Brain microvascular endothelial cell (primary cell): ENCODE measurements around the gene MT1F.
"Not testable (repeated sequence)": the region's sequence is repeated elsewhere in the genome, so short reads cannot be mapped to it uniquely, and the experiment has no call there.

Experiments
- DNase-seq: peaks from one replicate; pipeline ENCODE4 v3.0.0-alpha.2; 2020
- H3K27ac ChIP-seq: fragments of 250-450 bp; sonication (Bioruptor Pico); 2 replicates; pipeline ENCODE4 v1.5.1; 2020; ENCODE audit warnings: mild to moderate bottlenecking, moderate library complexity
- H3K27me3 ChIP-seq: fragments of 250-450 bp; sonication (Bioruptor Pico); replicated peaks from 2 replicates; pipeline ENCODE4 v1.5.1; 2020; ENCODE audit warnings: mild to moderate bottlenecking
- H3K36me3 ChIP-seq: fragments of 250-450 bp; sonication (Bioruptor Pico); replicated peaks from 2 replicates; pipeline ENCODE4 v1.5.1; 2020; ENCODE audit warnings: mild to moderate bottlenecking
- H3K4me3 ChIP-seq: 2 replicates; pipeline ENCODE4 v1.5.1; 2011; ENCODE audit warnings: low read depth, mild to moderate bottlenecking, control low read depth, low read length, moderate library complexity
- in situ Hi-C: cut with HindIII; loops from 2 replicates; pipeline ENCODE4 v1.10.0; 2017; ENCODE audit warnings: low sequenced_read_pairs, low pct_ligation_motif_present
- TF ChIP-seq, protein P1 (sequence below): IDR thresholded peaks from 2 replicates; pipeline ENCODE4 v1.5.1; 2011; ENCODE audit warnings: low read depth, mild to moderate bottlenecking, moderate library complexity, low read length, control low read depth, inconsistent platforms; ENCODE audit errors: missing control alignments

MT1F gene

GRCh38 chr16:56653218-56653617 lies 4.5 kb upstream of the MT1F start:
- no peak for DNase-seq
- Histone ChIP-seq H3K27ac (no peak overlapping the region), H3K27me3 (peaks cover 8% of the 10 kb centered on the region), H3K4me3 (no peak overlapping the region), H3K36me3 (no peaks in the 10 kb centered on the region)
- in situ Hi-C loops, result no loop called here
- TF ChIP-seq, protein P1, sequence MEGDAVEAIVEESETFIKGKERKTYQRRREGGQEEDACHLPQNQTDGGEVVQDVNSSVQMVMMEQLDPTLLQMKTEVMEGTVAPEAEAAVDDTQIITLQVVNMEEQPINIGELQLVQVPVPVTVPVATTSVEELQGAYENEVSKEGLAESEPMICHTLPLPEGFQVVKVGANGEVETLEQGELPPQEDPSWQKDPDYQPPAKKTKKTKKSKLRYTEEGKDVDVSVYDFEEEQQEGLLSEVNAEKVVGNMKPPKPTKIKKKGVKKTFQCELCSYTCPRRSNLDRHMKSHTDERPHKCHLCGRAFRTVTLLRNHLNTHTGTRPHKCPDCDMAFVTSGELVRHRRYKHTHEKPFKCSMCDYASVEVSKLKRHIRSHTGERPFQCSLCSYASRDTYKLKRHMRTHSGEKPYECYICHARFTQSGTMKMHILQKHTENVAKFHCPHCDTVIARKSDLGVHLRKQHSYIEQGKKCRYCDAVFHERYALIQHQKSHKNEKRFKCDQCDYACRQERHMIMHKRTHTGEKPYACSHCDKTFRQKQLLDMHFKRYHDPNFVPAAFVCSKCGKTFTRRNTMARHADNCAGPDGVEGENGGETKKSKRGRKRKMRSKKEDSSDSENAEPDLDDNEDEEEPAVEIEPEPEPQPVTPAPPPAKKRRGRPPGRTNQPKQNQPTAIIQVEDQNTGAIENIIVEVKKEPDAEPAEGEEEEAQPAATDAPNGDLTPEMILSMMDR, result no peak

- peak overlapping the region; percentile 54 for H3K4me3 ChIP-seq
- H3K27ac ChIP-seq, result no peak overlapping the region
- no peaks in the 10 kb centered on the region for H3K36me3 ChIP-seq
- no peak for DNase-seq
- in situ Hi-C loops, result no loop called here
- TF ChIP-seq, protein P1, result no peak
- H3K27me3 ChIP-seq, result peaks cover 6% of the 10 kb centered on the region
Observed at GRCh38 chr16:56658327-56658875, 642 bp downstream of the MT1F start.

DNA sequence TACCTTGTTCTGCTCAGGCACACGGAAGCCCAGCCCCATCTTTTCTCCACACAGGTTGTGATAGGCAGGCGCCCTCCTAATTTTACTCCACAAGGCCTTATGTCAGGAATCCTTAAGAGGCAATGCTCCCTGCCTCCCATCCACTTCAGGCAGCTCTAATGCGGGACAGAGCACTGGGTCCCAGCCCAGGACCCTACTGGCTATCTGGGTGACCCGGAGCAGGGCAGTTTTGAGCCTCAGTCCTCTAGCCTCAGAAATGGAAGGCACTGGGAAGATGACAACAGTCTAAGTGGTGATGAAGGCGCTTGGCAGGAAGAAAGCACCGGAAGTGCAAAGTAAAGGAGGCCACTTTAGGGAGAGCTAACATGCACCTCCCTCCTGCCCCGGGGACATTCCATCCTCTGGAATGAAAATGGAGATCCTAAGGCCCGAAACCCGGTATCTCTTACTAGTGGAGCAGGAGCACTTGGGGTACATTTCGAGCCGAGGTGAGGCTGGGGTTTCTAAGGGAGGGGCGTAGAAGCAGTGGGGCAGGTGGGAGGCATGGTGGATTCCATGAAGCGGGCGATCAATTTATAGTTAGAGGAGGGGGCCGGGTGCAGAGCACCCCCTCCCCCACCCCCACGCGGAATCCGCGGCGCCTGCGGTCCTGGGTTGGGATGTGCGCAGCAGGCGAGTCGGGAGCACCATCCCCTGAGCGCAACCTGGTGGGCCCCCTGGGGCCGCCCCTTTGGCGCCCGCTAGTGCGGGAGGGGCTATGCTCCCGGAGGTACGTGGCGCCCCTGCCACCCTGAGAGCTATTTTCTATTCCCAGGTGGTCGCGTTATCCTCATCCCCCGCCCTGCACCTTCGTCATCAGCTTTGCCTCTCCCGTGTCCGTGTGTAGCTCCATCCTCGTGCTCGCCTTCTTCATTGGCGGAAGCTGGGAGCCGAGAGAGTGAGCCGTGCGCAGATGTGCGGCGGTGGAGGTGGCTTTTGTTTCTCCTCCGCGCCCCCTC lies 4.9 kb downstream of the MT1F start:
- in situ Hi-C loops, result no loop called here
- TF ChIP-seq, protein P1, result no peak
- DNase-seq, result no peak
- peaks cover 29% of the 10 kb centered on the region for H3K27me3 ChIP-seq
- no peaks in the 10 kb centered on the region for H3K36me3 ChIP-seq
- H3K4me3 ChIP-seq, result no peak overlapping the region
- no peak overlapping the region for H3K27ac ChIP-seq

GRCh38 chr16:56664506-56664905 lies 6.7 kb downstream of the MT1F start:
- no peak for DNase-seq
- in situ Hi-C loops, result no loop called here
- H3K27me3 ChIP-seq, result peaks cover 47% of the 10 kb centered on the region
- H3K27ac ChIP-seq, result no peak overlapping the region
- H3K4me3 ChIP-seq, result no peak overlapping the region
- TF ChIP-seq, protein P1, result no peak
- no peaks in the 10 kb centered on the region for H3K36me3 ChIP-seq

- H3K27ac ChIP-seq, H3K4me3 ChIP-seq, DNase-seq, in situ Hi-C loops, H3K36me3 ChIP-seq: not testable (repeated sequence)
- peaks cover 58% of the 10 kb centered on the region for H3K27me3 ChIP-seq
Observed at GRCh38 chr16:56665286-56666261, 7.8 kb downstream of the MT1F start.
